Measurements from ENCODE around the gene IGIP. TPM values are rescaled to one million over a fixed set of nuclear protein-coding genes. Genes with fewer than 3 reads are reported as not detected.

The IGIP gene
- polyA plus RNA-seq, 1 of the 3 experiments (the other 2 are of a cell fraction): 0.72 TPM

DNA sequence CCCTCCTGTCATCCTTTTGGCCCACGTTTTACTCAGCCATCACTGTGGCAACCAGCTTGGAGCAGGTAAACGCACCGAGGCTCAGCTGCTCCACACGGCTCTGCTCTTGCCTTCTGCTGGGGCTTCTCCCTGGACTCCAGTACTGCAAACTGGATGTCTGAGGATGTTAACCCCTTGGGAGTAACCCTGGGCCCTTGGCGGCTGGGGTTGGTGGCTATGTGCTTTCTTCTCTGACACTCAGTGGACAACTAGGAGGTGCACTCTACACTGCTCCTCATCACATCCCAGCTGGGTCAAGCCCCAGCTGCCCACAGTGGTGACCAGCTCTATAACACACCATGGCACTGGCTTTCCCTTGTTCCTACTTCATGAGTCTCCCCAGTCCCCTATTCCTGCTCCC, 37.0 kb downstream of the IGIP start:
- Histone ChIP-seq H3K4me1 (ENCODE audit: control insufficient read depth in 1 of 2, insufficient read depth in 2 of 2, low read depth in 1 of 2, low read length in 1 of 2) (peaks cover 0 to 4% of the 10 kb centered on the region in 2 experiments; a peak in 1 of 4 replicates), H3K4me3 (ENCODE audit: low read depth in 2 of 2, low read length in 1 of 2) (no peak overlapping the region), H3K36me3 (replicated peaks in 1 of 2; ENCODE audit: control insufficient read depth in 1 of 2, insufficient read depth in 2 of 2, low read length in 1 of 2) (no peaks in the 10 kb centered on the region), H3K9me2 (no peaks in the 10 kb centered on the region), H3K79me2 (ENCODE audit: insufficient read depth) (no peaks in the 10 kb centered on the region), H3K9me3 (no peaks in the 10 kb centered on the region), H3K4me2 (no peak overlapping the region), H3K27me3 (ENCODE audit: insufficient read depth) (no peaks in the 10 kb centered on the region), H3K27ac (ENCODE audit: low read depth in 2 of 2, low read length in 1 of 2) (no peak overlapping the region), H3K9ac (no peak overlapping the region), H3F3A (replicated peaks; ENCODE audit: insufficient read depth) (peaks cover 5% of the 10 kb centered on the region), H4K20me1 (ENCODE audit: insufficient read depth) (no peaks in the 10 kb centered on the region), H2AFZ (ENCODE audit: low read depth) (no peak overlapping the region)
- CTCF ChIA-PET: interaction anchor here (0.8 kb wide), 1 partner anchor 90 kb away, joined by 4 read pairs; no protein-coding TSS in a partner anchor
- WGBS (ENCODE audit: low lambda C conversion rate): 79% methylated on average over 5 of the region's 5 CpGs
- POLR2A ChIA-PET: no interaction called here
- no peak for DNase-seq
- TF ChIP-seq SIN3A (IDR thresholded peaks at IDR 0.05; ENCODE audit: borderline replicate concordance, low read depth, low read length) (no peak), YY1 (IDR thresholded peaks at IDR 0.05; ENCODE audit: low read depth) (no peak), NFIC (IDR thresholded peaks at IDR 0.05; ENCODE audit: borderline replicate concordance) (no peak)

GRCh38 chr5:140165101-140165922, 39.6 kb downstream of the IGIP start:
- Histone ChIP-seq H3K27me3 (ENCODE audit: insufficient read depth) (no peaks in the 10 kb centered on the region), H3K9me3 (no peaks in the 10 kb centered on the region), H2AFZ (ENCODE audit: low read depth) (no peak overlapping the region), H3K4me1 (ENCODE audit: control insufficient read depth in 1 of 2, insufficient read depth in 2 of 2, low read depth in 1 of 2, low read length in 1 of 2) (peaks cover 4 to 5% of the 10 kb centered on the region in 2 experiments; a peak in 3 of 4 replicates), H3K27ac (ENCODE audit: low read depth in 2 of 2, low read length in 1 of 2) (no peak overlapping the region), H3K9me2 (no peaks in the 10 kb centered on the region), H3K4me3 (ENCODE audit: low read depth in 2 of 2, low read length in 1 of 2) (no peak overlapping the region), H3K79me2 (ENCODE audit: insufficient read depth) (no peaks in the 10 kb centered on the region), H3K36me3 (replicated peaks in 1 of 2; ENCODE audit: control insufficient read depth in 1 of 2, insufficient read depth in 2 of 2, low read length in 1 of 2) (no peaks in the 10 kb centered on the region), H3K9ac (no peak overlapping the region), H3K4me2 (no peak overlapping the region), H3F3A (replicated peaks; ENCODE audit: insufficient read depth) (peaks cover 17% of the 10 kb centered on the region), H4K20me1 (ENCODE audit: insufficient read depth) (no peaks in the 10 kb centered on the region)
- ChIA-PET CTCF (interaction anchor here (0.6 to 1.6 kb wide), 4 partner anchors 10 to 555 kb away, joined by 3 to 7 read pairs (median 3); partner anchors contain the start of gene CYSTM1), POLR2A (no interaction called here)
- TF ChIP-seq EP300 (IDR thresholded peaks at IDR 0.05; ENCODE audit: borderline replicate concordance in 1 of 2, low read depth in 1 of 2, low read length in 1 of 2): no peak
- no peak for TF ChIP-seq NRF1 (IDR thresholded peaks at IDR 0.05; ENCODE audit: low read depth, low read length)
- no peak for TF ChIP-seq FOXM1 (IDR thresholded peaks at IDR 0.05; ENCODE audit: low read depth)
- TF ChIP-seq, protein P1, sequence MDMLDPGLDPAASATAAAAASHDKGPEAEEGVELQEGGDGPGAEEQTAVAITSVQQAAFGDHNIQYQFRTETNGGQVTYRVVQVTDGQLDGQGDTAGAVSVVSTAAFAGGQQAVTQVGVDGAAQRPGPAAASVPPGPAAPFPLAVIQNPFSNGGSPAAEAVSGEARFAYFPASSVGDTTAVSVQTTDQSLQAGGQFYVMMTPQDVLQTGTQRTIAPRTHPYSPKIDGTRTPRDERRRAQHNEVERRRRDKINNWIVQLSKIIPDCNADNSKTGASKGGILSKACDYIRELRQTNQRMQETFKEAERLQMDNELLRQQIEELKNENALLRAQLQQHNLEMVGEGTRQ (IDR thresholded peaks at IDR 0.05; ENCODE audit: borderline replicate concordance, low read depth, low read length): no peak
- no peak for TF ChIP-seq GABPA (IDR thresholded peaks at IDR 0.05; ENCODE audit: low read depth)
- TF ChIP-seq USF1 (IDR thresholded peaks at IDR 0.05; ENCODE audit: borderline replicate concordance, low read depth): no peak
- no peak for TF ChIP-seq ELF1 (IDR thresholded peaks at IDR 0.05)
- TF ChIP-seq RXRA (IDR thresholded peaks at IDR 0.05; ENCODE audit: borderline replicate concordance, low read depth): no peak
- TF ChIP-seq MXI1 (IDR thresholded peaks at IDR 0.05; ENCODE audit: low read depth, low read length): no peak
- 68% methylated on average over 5 of the region's 5 CpGs for WGBS (ENCODE audit: low lambda C conversion rate)
- no peak for DNase-seq
